Measurements from ENCODE around the gene STON1.
"Not testable (repeated sequence)": the region's sequence is repeated elsewhere in the genome, so short reads cannot be mapped to it uniquely, and the experiment has no call there.

Gene STON1

DNA sequence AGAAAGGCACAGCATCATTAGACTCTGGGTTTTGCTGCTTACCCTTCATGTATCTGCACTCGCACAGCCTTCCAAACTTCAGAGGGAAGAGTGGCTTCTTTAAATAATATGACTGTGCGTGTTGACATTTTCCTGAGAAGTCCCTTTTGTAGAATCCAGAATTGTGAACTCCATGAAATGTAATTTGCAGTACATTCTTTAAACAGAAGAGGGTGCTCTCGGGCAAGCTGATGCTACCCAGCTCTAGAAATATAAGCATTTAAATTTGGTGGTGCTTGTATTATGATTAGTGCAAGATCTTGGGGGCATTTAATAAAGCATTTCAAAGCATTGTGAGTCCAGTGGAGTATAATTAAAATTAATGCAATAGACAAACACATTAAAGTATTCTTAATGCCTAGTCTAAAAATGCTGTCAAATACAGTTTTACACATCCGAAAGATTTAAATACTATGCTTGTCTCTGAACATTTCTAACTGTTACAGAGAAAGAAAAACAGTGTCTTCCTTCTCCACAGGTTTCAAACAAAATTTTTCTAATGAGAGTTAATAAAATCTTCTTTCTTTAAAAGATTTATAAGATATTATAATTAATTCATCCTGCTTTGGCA is 70.4 kb downstream of the STON1 start:
- Histone ChIP-seq H3K27ac (ENCODE audit: low read length) (no peak overlapping the region), H3K36me3 (ENCODE audit: control insufficient read depth, low read depth, low read length) (no peaks in the 10 kb centered on the region), H3K27me3 (ENCODE audit: control insufficient read depth, insufficient read depth, low read length) (no peaks in the 10 kb centered on the region), H3K4me3 (ENCODE audit: low read length) (no peak overlapping the region), H3K9ac (ENCODE audit: low read length) (no peak overlapping the region), H3K4me1 (ENCODE audit: control insufficient read depth, low read depth, low read length) (no peaks in the 10 kb centered on the region), H3K9me3 (ENCODE audit: control insufficient read depth, low read depth, low read length) (no peaks in the 10 kb centered on the region)

DNA sequence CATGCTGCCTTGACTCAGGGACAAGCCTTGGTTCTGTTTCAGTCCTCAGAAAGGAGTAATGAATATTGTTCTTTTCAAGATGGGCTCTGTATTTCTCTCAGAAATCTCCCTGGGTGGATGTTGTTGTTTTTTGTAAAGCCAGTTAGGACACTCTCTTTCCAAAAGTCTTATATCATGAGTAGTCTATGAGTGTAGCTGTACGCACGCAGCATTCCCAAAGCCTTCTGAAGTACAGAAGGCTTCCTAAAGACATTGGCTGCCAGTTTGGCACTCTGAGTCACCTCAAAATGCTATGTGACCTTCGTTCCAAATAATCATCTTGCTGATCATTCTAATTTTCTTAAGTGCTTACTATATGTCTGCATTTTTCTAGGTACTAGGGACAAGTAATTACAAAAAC is 71.0 kb downstream of the STON1 start:
- H3K27me3 ChIP-seq (ENCODE audit: control insufficient read depth, insufficient read depth, low read length): no peaks in the 10 kb centered on the region
- H3K9me3 ChIP-seq (ENCODE audit: control insufficient read depth, low read depth, low read length): no peaks in the 10 kb centered on the region
- no peak overlapping the region for H3K27ac ChIP-seq (ENCODE audit: low read length)
- H3K36me3 ChIP-seq (ENCODE audit: control insufficient read depth, low read depth, low read length): no peaks in the 10 kb centered on the region
- no peaks in the 10 kb centered on the region for H3K4me1 ChIP-seq (ENCODE audit: control insufficient read depth, low read depth, low read length)
- H3K9ac ChIP-seq (ENCODE audit: low read length): no peak overlapping the region
- H3K4me3 ChIP-seq (ENCODE audit: low read length): no peak overlapping the region

DNA sequence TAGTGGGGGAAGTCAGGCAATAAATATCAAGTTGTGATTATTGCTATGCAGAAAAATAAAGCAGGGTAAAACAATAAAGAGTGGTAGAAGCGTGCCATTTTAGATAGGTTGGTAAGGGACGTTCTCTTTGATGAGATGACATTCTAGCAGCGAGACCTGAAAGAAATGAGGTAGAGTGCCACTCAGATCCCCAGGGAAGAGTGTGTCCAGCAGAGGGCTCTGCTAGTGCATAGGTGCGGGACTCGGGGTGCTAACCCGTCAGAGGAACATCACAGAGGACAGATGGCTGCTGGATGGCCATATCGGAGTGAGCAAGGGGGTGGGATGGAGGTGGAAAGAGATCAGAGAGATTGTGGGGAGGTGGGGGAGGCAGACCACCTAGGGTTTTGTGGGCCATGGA is 71.4 kb downstream of the STON1 start:
- no peaks in the 10 kb centered on the region for H3K4me1 ChIP-seq (ENCODE audit: control insufficient read depth, low read depth, low read length)
- no peaks in the 10 kb centered on the region for H3K9me3 ChIP-seq (ENCODE audit: control insufficient read depth, low read depth, low read length)
- H3K27ac ChIP-seq (ENCODE audit: low read length): no peak overlapping the region

DNA sequence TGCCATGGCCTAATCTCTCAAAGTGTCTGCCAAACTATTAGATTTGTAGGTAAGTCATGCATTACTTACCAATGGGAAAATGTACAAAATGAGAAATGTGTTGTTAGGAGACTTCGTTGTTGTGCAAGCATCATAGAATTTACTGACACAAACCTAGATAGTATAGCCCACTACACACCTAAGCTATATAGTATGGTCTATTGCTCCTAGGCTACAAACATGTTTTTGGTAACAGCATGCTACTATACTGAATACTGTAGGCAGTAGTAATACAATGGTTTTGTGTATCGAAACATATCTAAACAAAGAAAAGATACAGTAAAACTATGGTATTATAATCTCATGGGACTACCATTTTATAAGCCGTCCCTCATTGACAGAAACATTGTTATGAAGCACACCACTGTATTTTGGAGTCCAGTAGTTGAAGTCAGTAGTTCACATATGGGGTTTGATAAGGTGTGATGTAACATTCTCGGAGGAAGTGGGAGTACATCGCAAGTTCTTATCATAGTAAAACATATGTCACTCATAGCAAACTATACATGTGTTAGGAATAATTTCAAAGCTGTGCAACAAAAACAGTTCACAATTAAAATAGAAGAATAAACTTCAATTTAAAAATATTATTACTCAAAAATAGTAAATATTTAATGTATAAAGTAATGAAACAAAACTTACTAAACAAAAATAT is 75.7 kb downstream of the STON1 start:
- H3K9me3 ChIP-seq (ENCODE audit: control insufficient read depth, low read depth, low read length): no peaks in the 10 kb centered on the region
- no peaks in the 10 kb centered on the region for H3K4me1 ChIP-seq (ENCODE audit: control insufficient read depth, low read depth, low read length)
- H3K4me3 ChIP-seq (ENCODE audit: low read length): no peak overlapping the region
- H3K27me3 ChIP-seq (ENCODE audit: control insufficient read depth, insufficient read depth, low read length): no peaks in the 10 kb centered on the region
- no peaks in the 10 kb centered on the region for H3K36me3 ChIP-seq (ENCODE audit: control insufficient read depth, low read depth, low read length)
- no peak overlapping the region for H3K27ac ChIP-seq (ENCODE audit: low read length)
- no peak overlapping the region for H3K9ac ChIP-seq (ENCODE audit: low read length)

More for the DNA sequence above, 71.4 kb downstream of the STON1 start:
- Histone ChIP-seq H3K4me3 (ENCODE audit: low read length) (no peak overlapping the region), H3K36me3 (ENCODE audit: control insufficient read depth, low read depth, low read length) (no peaks in the 10 kb centered on the region), H3K27me3 (ENCODE audit: control insufficient read depth, insufficient read depth, low read length) (no peaks in the 10 kb centered on the region), H3K9ac (ENCODE audit: low read length) (no peak overlapping the region)

DNA sequence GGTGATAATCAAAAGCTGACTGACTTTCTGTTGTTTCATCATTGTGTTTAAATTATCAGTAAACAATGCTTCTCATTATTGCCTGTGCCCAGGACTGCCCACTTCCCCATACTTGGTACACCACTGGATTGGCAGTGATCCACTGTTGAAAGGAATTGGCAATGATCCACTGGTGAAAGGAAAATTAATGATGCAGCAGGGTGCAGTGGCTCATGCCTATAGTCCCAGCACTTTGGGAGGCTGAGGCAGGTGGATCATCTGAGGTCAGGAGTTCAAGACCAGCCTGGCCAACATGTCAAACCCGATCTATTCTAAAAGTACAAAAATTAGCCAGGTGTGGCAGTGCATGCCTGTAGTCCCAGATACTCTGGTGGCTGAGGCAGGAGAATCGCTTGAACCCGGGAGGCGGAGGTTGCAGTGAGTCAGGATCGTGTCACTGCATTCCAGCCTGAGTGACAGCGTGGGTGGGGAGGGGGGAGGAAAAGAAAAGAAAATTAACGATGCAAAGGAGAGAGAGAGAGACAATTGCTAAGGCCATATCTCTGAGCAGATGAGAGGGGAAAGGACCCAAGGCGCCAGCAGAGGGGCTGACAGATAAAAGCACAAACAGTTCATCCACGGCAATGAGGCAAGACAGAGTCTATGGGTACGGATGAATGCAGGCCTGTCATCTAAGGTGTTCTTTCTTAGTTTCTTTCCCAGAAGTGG is 77.5 kb downstream of the STON1 start:
- Histone ChIP-seq H3K27ac (ENCODE audit: low read length) (no peak overlapping the region), H3K9me3 (ENCODE audit: control insufficient read depth, low read depth, low read length) (no peaks in the 10 kb centered on the region), H3K4me3 (ENCODE audit: low read length) (no peak overlapping the region), H3K36me3 (ENCODE audit: control insufficient read depth, low read depth, low read length) (no peaks in the 10 kb centered on the region), H3K27me3 (ENCODE audit: control insufficient read depth, insufficient read depth, low read length) (no peaks in the 10 kb centered on the region), H3K9ac (ENCODE audit: low read length) (no peak overlapping the region), H3K4me1 (ENCODE audit: control insufficient read depth, low read depth, low read length) (no peaks in the 10 kb centered on the region)

DNA sequence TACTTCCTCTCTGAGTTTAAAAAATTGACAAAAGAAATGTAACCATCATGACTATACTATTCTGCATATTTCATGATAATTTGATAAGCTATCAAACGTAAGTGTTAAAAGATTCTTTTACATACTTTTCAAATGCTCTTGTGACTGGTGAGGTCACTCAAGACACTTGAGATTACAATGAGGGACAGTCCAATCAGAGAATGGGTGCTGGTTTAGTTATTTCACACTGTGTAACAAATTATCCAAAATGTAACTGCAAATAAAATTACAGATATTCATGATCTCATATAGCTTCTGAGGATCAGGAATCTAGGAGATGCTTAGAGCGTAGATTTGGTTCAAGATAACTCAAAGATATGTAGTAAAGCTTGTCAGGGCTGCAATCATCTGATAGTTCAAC is 83.3 kb downstream of the STON1 start:
- Histone ChIP-seq H3K36me3 (ENCODE audit: control insufficient read depth, low read depth, low read length) (no peaks in the 10 kb centered on the region), H3K27me3 (ENCODE audit: control insufficient read depth, insufficient read depth, low read length) (no peaks in the 10 kb centered on the region), H3K9me3 (ENCODE audit: control insufficient read depth, low read depth, low read length) (no peaks in the 10 kb centered on the region), H3K27ac (ENCODE audit: low read length) (no peak overlapping the region), H3K4me1 (ENCODE audit: control insufficient read depth, low read depth, low read length) (no peaks in the 10 kb centered on the region), H3K9ac (ENCODE audit: low read length) (no peak overlapping the region), H3K4me3 (ENCODE audit: low read length) (no peak overlapping the region)

DNA sequence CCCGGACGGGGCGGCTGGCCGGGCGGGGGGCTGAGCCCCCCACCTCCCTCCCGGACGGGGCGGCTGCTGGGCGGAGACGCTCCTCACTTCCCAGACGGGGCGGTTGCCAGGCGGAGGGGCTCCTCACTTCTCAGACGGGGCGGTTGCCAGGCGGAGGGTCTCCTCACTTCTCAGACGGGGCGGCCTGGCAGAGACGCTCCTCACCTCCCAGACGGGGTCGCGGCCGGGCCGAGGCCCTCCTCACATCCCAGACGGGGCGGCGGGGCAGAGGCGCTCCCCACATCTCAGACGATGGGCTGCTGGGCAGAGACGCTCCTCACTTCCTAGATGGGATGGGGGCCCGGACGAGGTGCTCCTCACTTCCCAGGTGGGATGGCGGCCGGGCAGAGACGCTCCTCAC is 84.6 kb downstream of the STON1 start:
- not testable (repeated sequence) for H3K9me3 ChIP-seq (ENCODE audit: control insufficient read depth, low read depth, low read length); H3K4me3 ChIP-seq (ENCODE audit: low read length); H3K36me3 ChIP-seq (ENCODE audit: control insufficient read depth, low read depth, low read length); H3K27me3 ChIP-seq (ENCODE audit: control insufficient read depth, insufficient read depth, low read length); H3K4me1 ChIP-seq (ENCODE audit: control insufficient read depth, low read depth, low read length); H3K9ac ChIP-seq (ENCODE audit: low read length); H3K27ac ChIP-seq (ENCODE audit: low read length)

DNA sequence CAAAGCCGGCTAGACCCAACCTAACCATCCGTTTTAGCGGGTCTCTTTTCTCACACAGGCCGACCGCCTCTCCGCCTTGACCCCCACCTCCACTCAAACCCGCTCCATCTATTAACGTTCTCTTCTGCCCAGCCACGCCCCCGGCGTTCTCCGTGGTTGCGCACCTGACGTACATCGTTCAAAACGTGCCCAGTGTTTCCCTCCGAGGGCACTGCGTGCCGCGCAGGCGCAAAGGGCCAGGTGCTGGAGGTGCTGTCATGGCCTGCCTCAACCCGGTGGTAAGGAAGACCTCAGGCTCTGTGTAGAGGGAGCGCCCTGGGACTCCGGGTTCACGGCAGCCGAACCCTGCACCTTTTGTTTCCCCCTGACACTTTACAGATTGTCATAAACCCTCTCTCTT is 87.7 kb downstream of the STON1 start, which contains the start of gene GTF2A1L:
TSS of gene GTF2A1L (plus strand) at position 239 of the 400 bp plus-strand sequence. CDS start at position 258, 19 bp downstream.
- Histone ChIP-seq H3K4me1 (ENCODE audit: control insufficient read depth, low read depth, low read length) (no peaks in the 10 kb centered on the region), H3K27me3 (ENCODE audit: control insufficient read depth, insufficient read depth, low read length) (no peaks in the 10 kb centered on the region)

DNA sequence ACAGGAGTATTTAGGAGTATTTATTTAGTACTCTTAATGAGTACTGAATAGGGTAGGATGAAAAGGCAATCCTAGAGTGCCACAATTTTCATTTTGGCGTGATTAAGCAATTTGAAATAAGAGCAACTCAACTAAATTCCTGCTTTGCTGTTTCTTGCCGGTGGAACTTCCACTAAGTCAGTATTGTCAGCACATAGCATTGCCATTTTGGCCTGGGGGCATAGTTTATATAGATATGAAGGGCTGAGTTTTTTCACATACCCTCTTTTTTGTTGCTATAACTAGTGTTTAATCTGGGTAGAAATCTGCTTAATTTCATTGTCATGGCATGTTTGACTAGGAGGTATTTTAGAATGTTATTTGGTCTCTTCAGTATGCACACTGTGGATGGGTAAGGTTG is 89.6 kb downstream of the STON1 start:
- Histone ChIP-seq H3K4me1 (ENCODE audit: control insufficient read depth, low read depth, low read length) (no peaks in the 10 kb centered on the region), H3K27me3 (ENCODE audit: control insufficient read depth, insufficient read depth, low read length) (no peaks in the 10 kb centered on the region), H3K4me3 (ENCODE audit: low read length) (no peak overlapping the region), H3K9me3 (ENCODE audit: control insufficient read depth, low read depth, low read length) (no peaks in the 10 kb centered on the region), H3K36me3 (ENCODE audit: control insufficient read depth, low read depth, low read length) (no peaks in the 10 kb centered on the region), H3K27ac (ENCODE audit: low read length) (no peak overlapping the region), H3K9ac (ENCODE audit: low read length) (no peak overlapping the region)

More for the DNA sequence above, 87.7 kb downstream of the STON1 start, which contains the start of gene GTF2A1L:
- Histone ChIP-seq H3K27ac (ENCODE audit: low read length) (no peak within 1 kb of the TSS), H3K36me3 (ENCODE audit: control insufficient read depth, low read depth, low read length) (no peaks in the 10 kb centered on the region), H3K9ac (ENCODE audit: low read length) (no peak within 1 kb of the TSS), H3K4me3 (ENCODE audit: low read length) (no peak within 1 kb of the TSS), H3K9me3 (ENCODE audit: control insufficient read depth, low read depth, low read length) (no peaks in the 10 kb centered on the region)

DNA sequence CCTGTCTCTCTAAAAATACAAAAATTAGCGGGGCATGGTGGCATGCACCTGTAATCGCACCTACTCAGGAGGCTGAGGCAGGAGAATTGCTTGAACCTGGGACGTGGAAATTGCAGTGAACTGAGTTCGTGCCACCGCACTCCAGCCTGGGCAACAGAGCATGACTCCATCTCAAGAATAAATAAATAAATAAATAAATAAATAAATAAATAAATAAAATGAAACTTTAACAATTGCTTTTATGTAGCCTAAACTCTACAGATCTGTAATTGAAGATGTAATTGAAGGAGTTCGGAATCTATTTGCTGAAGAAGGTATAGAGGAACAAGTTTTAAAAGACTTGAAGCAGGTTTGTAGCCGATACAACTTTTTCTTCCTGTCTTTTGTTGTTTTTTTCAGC is 90.7 kb downstream of the STON1 start:
- Histone ChIP-seq H3K36me3 (ENCODE audit: control insufficient read depth, low read depth, low read length) (no peaks in the 10 kb centered on the region), H3K4me1 (ENCODE audit: control insufficient read depth, low read depth, low read length) (no peaks in the 10 kb centered on the region), H3K27me3 (ENCODE audit: control insufficient read depth, insufficient read depth, low read length) (no peaks in the 10 kb centered on the region), H3K9ac (ENCODE audit: low read length) (no peak overlapping the region), H3K4me3 (ENCODE audit: low read length) (no peak overlapping the region), H3K27ac (ENCODE audit: low read length) (no peak overlapping the region), H3K9me3 (ENCODE audit: control insufficient read depth, low read depth, low read length) (no peaks in the 10 kb centered on the region)

DNA sequence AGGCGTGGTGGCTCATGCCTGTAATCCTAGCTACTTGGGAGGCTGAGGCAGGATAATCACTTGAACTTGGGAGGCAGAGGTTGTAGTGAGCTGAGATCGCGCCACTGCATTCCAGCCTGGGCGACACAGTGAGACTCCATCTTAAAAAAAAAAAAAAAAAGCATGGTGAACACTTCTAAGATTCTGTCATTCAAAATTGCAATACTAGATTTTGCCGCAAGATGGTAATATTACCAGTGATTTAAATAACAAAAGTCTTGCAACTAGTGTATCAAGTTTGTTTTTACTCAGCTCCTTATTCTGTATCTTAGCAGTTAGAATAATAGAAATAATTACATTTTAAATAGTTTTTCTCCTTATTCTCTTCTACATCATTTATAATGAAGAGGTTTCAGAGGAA is 92.7 kb downstream of the STON1 start:
- H3K27ac ChIP-seq (ENCODE audit: low read length); H3K27me3 ChIP-seq (ENCODE audit: control insufficient read depth, insufficient read depth, low read length); H3K36me3 ChIP-seq (ENCODE audit: control insufficient read depth, low read depth, low read length); H3K9me3 ChIP-seq (ENCODE audit: control insufficient read depth, low read depth, low read length); H3K4me3 ChIP-seq (ENCODE audit: low read length); H3K4me1 ChIP-seq (ENCODE audit: control insufficient read depth, low read depth, low read length); H3K9ac ChIP-seq (ENCODE audit: low read length): not testable (repeated sequence)

Measured in iPS-18a (cell line).